HEK293 (cell line): ENCODE data around the gene RGSL1.
A peak's percentile ranks its signal among the peaks of the same experiment; 100 is the strongest.

ENCODE experiments used
- GFI1B ChIP-seq: fragments of 450-650 bp; formaldehyde crosslinking; IDR thresholded peaks from 2 replicates; pipeline ENCODE4 v1.5.1; 2016; ENCODE audit warnings: missing biosample characterization, missing genetic modification characterization
- HOXC10 ChIP-seq: sonication (generic); formaldehyde crosslinking; IDR thresholded peaks from 2 replicates; pipeline ENCODE4 v1.8.1; 2023; ENCODE audit warnings: mild to moderate bottlenecking, missing genetic modification reagents
- KLF16 ChIP-seq: fragments of 450-650 bp; formaldehyde crosslinking; IDR thresholded peaks from 2 replicates; pipeline ENCODE4 v1.5.1; 2017; ENCODE audit warnings: missing biosample characterization, missing genetic modification characterization
- SP2 ChIP-seq: fragments of 450-650 bp; formaldehyde crosslinking; IDR thresholded peaks from 2 replicates; pipeline ENCODE4 v1.5.1; 2016; ENCODE audit warnings: missing biosample characterization, missing genetic modification characterization
- SP7 ChIP-seq: fragments of 450-650 bp; formaldehyde crosslinking; IDR thresholded peaks from 2 replicates; pipeline ENCODE4 v1.5.1; 2016; ENCODE audit warnings: missing biosample characterization, missing genetic modification characterization
- TRIM28 ChIP-seq: IDR thresholded peaks from 2 replicates; pipeline ENCODE4 v1.6.1; 2011; ENCODE audit warnings: low read length, control low read depth, borderline replicate concordance
- YY2 ChIP-seq: fragments of 450-650 bp; formaldehyde crosslinking; IDR thresholded peaks from 2 replicates; pipeline ENCODE4 v1.5.1; 2016; ENCODE audit warnings: missing biosample characterization, missing genetic modification characterization
- ZBTB21 ChIP-seq: fragments of 450-650 bp; formaldehyde crosslinking; IDR thresholded peaks from 2 replicates; pipeline ENCODE4 v1.5.1; 2017; ENCODE audit warnings: missing biosample characterization, missing genetic modification characterization
- ZFHX2 ChIP-seq: fragments of 450-650 bp; formaldehyde crosslinking; conservative IDR thresholded peaks from 2 replicates; pipeline ENCODE4 v1.5.1; 2016; ENCODE audit warnings: missing biosample characterization, missing genetic modification characterization
- ZNF121 ChIP-seq: fragments of 450-650 bp; formaldehyde crosslinking; IDR thresholded peaks from 2 replicates; pipeline ENCODE4 v1.5.1; 2016; ENCODE audit warnings: missing biosample characterization, missing genetic modification characterization
- ZNF16 ChIP-seq: fragments of 450-650 bp; formaldehyde crosslinking; IDR thresholded peaks from 2 replicates; pipeline ENCODE4 v1.5.1; 2016; ENCODE audit warnings: low read depth, missing biosample characterization, missing genetic modification characterization
- ZNF292 ChIP-seq: fragments of 450-650 bp; formaldehyde crosslinking; IDR thresholded peaks from 2 replicates; pipeline ENCODE4 v1.5.1; 2016; ENCODE audit warnings: low read depth, missing biosample characterization, missing genetic modification characterization, borderline replicate concordance
- ZNF501 ChIP-seq: fragments of 450-650 bp; formaldehyde crosslinking; IDR thresholded peaks from 2 replicates; pipeline ENCODE4 v1.5.1; 2016; ENCODE audit warnings: missing biosample characterization, missing genetic modification characterization
- ZNF510 ChIP-seq: fragments of 450-650 bp; formaldehyde crosslinking; IDR thresholded peaks from 2 replicates; pipeline ENCODE4 v1.5.1; 2018; ENCODE audit warnings: mild to moderate bottlenecking, missing genetic modification characterization, missing biosample characterization; ENCODE audit not compliant: insufficient replicate concordance
- ZNF530 ChIP-seq: fragments of 450-650 bp; formaldehyde crosslinking; IDR thresholded peaks from 2 replicates; pipeline ENCODE4 v1.5.1; 2016; ENCODE audit warnings: low read depth, missing biosample characterization, missing genetic modification characterization
- ZNF585B ChIP-seq: fragments of 450-650 bp; formaldehyde crosslinking; IDR thresholded peaks from 2 replicates; pipeline ENCODE4 v1.5.1; 2016; ENCODE audit warnings: missing biosample characterization, missing genetic modification characterization
- ZNF596 ChIP-seq: fragments of 450-650 bp; IDR thresholded peaks from 2 replicates; pipeline ENCODE4 v1.5.0; 2018; ENCODE audit warnings: missing biosample characterization, mild to moderate bottlenecking, missing genetic modification characterization, moderate library complexity
- ZNF610 ChIP-seq: fragments of 450-650 bp; formaldehyde crosslinking; IDR thresholded peaks from 2 replicates; pipeline ENCODE4 v1.5.1; 2016; ENCODE audit warnings: missing biosample characterization, missing genetic modification characterization, borderline replicate concordance
- ZNF664 ChIP-seq: fragments of 450-650 bp; formaldehyde crosslinking; IDR thresholded peaks from 2 replicates; pipeline ENCODE4 v1.5.1; 2016; ENCODE audit warnings: missing biosample characterization, missing genetic modification characterization
- ZNF677 ChIP-seq: fragments of 450-650 bp; IDR thresholded peaks from 2 replicates; pipeline ENCODE4 v1.5.0; 2018; ENCODE audit warnings: missing biosample characterization, mild to moderate bottlenecking, missing genetic modification characterization, moderate library complexity
- ZNF747 ChIP-seq: fragments of 450-650 bp; formaldehyde crosslinking; IDR thresholded peaks from 2 replicates; pipeline ENCODE4 v1.5.1; 2016; ENCODE audit warnings: missing biosample characterization, missing genetic modification characterization
- ZNF830 ChIP-seq: fragments of 450-650 bp; IDR thresholded peaks from 2 replicates; pipeline ENCODE4 v1.5.0; 2018; ENCODE audit warnings: missing biosample characterization, missing genetic modification characterization, low read depth, mild to moderate bottlenecking, moderate library complexity
- ZNF837 ChIP-seq: fragments of 450-650 bp; formaldehyde crosslinking; IDR thresholded peaks from 2 replicates; pipeline ENCODE4 v1.5.1; 2016; ENCODE audit warnings: missing biosample characterization, missing genetic modification characterization
- ZNF843 ChIP-seq: fragments of 450-650 bp; formaldehyde crosslinking; IDR thresholded peaks from 2 replicates; pipeline ENCODE4 v1.5.1; 2016; ENCODE audit warnings: missing biosample characterization, missing genetic modification characterization
- TF ChIP-seq, protein P1 (sequence below): fragments of 450-650 bp; formaldehyde crosslinking; IDR thresholded peaks from 2 replicates; pipeline ENCODE4 v1.5.1; 2017; ENCODE audit warnings: missing biosample characterization, mild to moderate bottlenecking, missing genetic modification characterization, moderate library complexity
- TF ChIP-seq, protein P2 (sequence below): fragments of 450-650 bp; formaldehyde crosslinking; IDR thresholded peaks from 2 replicates; pipeline ENCODE4 v1.5.1; 2016; ENCODE audit warnings: missing biosample characterization, missing genetic modification characterization, low read depth
- TF ChIP-seq, protein P3 (sequence below): fragments of 450-650 bp; formaldehyde crosslinking; IDR thresholded peaks from 2 replicates; pipeline ENCODE4 v1.5.1; 2017; ENCODE audit warnings: missing biosample characterization, missing genetic modification characterization
- TF ChIP-seq, protein P4 (sequence below): fragments of 450-650 bp; formaldehyde crosslinking; IDR thresholded peaks from 2 replicates; pipeline ENCODE4 v1.5.0; 2017; ENCODE audit warnings: missing biosample characterization, missing genetic modification characterization, borderline replicate concordance
- TF ChIP-seq, protein P5 (sequence below): fragments of 450-650 bp; formaldehyde crosslinking; IDR thresholded peaks from 2 replicates; pipeline ENCODE4 v1.5.1; 2016; ENCODE audit warnings: missing biosample characterization, missing genetic modification characterization
- TF ChIP-seq, protein P6 (sequence below): fragments of 450-650 bp; formaldehyde crosslinking; IDR thresholded peaks from 2 replicates; pipeline ENCODE4 v1.5.1; 2016; ENCODE audit warnings: missing biosample characterization, missing genetic modification characterization

RGSL1 gene

DNA sequence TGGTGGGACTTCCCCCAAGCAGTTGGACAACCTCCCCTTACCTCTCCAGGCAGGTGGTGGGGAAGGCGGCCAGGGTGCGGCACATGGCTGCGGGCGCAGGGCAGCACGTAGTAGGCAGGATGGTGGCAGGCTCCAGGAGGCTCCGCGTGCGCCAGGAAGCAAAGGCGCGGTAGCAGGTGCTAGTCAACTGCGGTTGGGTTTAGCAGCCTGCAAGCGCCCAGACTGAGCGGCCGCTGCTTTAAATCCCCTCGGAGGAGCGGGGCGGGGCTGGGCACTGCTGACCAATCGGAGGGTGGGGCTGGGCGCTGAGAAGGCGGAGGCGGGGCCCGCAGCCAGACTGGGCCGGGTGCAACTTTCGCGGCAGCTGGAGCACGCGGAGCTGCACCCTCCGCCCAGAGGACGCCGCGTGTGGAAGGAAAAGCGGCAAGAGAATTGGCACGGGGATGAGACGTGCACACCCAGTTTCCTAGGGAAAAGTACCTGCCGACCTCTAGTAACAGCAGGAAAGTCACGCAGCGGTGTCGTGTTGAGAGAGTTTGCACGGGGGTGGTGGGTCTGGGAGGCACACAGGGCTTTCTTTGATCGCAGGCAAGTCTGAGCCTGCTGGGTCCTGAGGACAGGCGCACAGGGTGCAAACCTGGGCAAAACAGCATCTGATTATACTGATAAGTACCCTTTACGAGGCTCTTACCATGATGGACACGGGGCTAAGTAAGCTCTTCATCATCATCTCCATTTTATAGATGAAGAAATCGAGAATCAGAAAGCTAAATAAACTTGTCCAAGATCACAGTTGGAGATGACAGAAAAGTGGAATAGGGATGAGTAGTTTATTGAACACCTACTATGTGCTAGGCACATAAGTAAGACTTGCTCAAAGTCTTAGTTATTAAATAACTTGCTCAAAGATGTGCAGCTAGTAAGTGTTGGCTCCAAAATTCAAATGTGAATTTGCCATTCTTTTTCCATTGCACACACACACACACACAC lies 154.5 kb downstream of the RGSL1 start, which contains the start of gene RGS16 (continued):
- TF ChIP-seq, protein P1, sequence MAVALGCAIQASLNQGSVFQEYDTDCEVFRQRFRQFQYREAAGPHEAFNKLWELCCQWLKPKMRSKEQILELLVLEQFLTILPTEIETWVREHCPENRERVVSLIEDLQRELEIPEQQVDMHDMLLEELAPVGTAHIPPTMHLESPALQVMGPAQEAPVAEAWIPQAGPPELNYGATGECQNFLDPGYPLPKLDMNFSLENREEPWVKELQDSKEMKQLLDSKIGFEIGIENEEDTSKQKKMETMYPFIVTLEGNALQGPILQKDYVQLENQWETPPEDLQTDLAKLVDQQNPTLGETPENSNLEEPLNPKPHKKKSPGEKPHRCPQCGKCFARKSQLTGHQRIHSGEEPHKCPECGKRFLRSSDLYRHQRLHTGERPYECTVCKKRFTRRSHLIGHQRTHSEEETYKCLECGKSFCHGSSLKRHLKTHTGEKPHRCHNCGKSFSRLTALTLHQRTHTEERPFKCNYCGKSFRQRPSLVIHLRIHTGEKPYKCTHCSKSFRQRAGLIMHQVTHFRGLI: peak; percentile 54
- TF ChIP-seq, protein P2, sequence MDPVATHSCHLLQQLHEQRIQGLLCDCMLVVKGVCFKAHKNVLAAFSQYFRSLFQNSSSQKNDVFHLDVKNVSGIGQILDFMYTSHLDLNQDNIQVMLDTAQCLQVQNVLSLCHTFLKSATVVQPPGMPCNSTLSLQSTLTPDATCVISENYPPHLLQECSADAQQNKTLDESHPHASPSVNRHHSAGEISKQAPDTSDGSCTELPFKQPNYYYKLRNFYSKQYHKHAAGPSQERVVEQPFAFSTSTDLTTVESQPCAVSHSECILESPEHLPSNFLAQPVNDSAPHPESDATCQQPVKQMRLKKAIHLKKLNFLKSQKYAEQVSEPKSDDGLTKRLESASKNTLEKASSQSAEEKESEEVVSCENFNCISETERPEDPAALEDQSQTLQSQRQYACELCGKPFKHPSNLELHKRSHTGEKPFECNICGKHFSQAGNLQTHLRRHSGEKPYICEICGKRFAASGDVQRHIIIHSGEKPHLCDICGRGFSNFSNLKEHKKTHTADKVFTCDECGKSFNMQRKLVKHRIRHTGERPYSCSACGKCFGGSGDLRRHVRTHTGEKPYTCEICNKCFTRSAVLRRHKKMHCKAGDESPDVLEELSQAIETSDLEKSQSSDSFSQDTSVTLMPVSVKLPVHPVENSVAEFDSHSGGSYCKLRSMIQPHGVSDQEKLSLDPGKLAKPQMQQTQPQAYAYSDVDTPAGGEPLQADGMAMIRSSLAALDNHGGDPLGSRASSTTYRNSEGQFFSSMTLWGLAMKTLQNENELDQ (tag by site-specific recombination): no peak
- TF ChIP-seq HOXC10 (CRISPR knock-in tag) (no peak), ZNF837 (tag by site-specific recombination) (peak; percentile 86; the same call in 1 of the 2 replicates), ZNF677 (no peak), TRIM28 (no peak), SP2 (tag by site-specific recombination) (peak; percentile 83), KLF16 (tag by site-specific recombination) (peak; percentile 88), ZNF585B (tag by site-specific recombination) (no peak), ZNF843 (peak; percentile 84), ZNF747 (tag by site-specific recombination) (no peak), GFI1B (tag by site-specific recombination) (peak; percentile 65; the same call in 1 of the 2 replicates), ZFHX2 (tag by site-specific recombination) (peak; percentile 49), ZNF830 (tag by site-specific recombination) (no peak), ZNF121 (tag by site-specific recombination) (peak; percentile 10; the same call in 1 of the 2 replicates), SP7 (tag by site-specific recombination) (peak; percentile 83), ZNF664 (tag by site-specific recombination) (peak; percentile 99), ZNF16 (tag by site-specific recombination) (no peak), ZNF510 (tag by site-specific recombination) (no peak), ZNF610 (peak; percentile 70), ZNF501 (tag by site-specific recombination) (peak; percentile 93), YY2 (tag by site-specific recombination) (no peak), ZNF292 (no peak), ZBTB21 (tag by site-specific recombination) (0 out of 2 replicates have a peak, but pooled peaks have one; percentile 42), ZNF596 (tag by site-specific recombination) (0 out of 2 replicates have a peak, but pooled peaks have one; percentile 12), ZNF530 (no peak)
- TF ChIP-seq, protein P3, sequence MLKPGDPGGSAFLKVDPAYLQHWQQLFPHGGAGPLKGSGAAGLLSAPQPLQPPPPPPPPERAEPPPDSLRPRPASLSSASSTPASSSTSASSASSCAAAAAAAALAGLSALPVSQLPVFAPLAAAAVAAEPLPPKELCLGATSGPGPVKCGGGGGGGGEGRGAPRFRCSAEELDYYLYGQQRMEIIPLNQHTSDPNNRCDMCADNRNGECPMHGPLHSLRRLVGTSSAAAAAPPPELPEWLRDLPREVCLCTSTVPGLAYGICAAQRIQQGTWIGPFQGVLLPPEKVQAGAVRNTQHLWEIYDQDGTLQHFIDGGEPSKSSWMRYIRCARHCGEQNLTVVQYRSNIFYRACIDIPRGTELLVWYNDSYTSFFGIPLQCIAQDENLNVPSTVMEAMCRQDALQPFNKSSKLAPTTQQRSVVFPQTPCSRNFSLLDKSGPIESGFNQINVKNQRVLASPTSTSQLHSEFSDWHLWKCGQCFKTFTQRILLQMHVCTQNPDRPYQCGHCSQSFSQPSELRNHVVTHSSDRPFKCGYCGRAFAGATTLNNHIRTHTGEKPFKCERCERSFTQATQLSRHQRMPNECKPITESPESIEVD (tag by site-specific recombination): 0 out of 2 replicates have a peak, but pooled peaks have one; percentile 70
- TF ChIP-seq, protein P4, sequence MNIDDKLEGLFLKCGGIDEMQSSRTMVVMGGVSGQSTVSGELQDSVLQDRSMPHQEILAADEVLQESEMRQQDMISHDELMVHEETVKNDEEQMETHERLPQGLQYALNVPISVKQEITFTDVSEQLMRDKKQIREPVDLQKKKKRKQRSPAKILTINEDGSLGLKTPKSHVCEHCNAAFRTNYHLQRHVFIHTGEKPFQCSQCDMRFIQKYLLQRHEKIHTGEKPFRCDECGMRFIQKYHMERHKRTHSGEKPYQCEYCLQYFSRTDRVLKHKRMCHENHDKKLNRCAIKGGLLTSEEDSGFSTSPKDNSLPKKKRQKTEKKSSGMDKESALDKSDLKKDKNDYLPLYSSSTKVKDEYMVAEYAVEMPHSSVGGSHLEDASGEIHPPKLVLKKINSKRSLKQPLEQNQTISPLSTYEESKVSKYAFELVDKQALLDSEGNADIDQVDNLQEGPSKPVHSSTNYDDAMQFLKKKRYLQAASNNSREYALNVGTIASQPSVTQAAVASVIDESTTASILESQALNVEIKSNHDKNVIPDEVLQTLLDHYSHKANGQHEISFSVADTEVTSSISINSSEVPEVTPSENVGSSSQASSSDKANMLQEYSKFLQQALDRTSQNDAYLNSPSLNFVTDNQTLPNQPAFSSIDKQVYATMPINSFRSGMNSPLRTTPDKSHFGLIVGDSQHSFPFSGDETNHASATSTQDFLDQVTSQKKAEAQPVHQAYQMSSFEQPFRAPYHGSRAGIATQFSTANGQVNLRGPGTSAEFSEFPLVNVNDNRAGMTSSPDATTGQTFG (tag by site-specific recombination): no peak
- TF ChIP-seq, protein P5, sequence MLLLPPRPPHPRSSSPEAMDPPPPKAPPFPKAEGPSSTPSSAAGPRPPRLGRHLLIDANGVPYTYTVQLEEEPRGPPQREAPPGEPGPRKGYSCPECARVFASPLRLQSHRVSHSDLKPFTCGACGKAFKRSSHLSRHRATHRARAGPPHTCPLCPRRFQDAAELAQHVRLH (tag by site-specific recombination): peak; percentile 73; the same call in 1 of the 2 replicates
- TF ChIP-seq, protein P6, sequence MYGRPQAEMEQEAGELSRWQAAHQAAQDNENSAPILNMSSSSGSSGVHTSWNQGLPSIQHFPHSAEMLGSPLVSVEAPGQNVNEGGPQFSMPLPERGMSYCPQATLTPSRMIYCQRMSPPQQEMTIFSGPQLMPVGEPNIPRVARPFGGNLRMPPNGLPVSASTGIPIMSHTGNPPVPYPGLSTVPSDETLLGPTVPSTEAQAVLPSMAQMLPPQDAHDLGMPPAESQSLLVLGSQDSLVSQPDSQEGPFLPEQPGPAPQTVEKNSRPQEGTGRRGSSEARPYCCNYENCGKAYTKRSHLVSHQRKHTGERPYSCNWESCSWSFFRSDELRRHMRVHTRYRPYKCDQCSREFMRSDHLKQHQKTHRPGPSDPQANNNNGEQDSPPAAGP (tag by site-specific recombination): no peak; the same call in 1 of the 2 replicates
